ENCODE measurements around the gene KNDC1.

KNDC1 gene

DNA sequence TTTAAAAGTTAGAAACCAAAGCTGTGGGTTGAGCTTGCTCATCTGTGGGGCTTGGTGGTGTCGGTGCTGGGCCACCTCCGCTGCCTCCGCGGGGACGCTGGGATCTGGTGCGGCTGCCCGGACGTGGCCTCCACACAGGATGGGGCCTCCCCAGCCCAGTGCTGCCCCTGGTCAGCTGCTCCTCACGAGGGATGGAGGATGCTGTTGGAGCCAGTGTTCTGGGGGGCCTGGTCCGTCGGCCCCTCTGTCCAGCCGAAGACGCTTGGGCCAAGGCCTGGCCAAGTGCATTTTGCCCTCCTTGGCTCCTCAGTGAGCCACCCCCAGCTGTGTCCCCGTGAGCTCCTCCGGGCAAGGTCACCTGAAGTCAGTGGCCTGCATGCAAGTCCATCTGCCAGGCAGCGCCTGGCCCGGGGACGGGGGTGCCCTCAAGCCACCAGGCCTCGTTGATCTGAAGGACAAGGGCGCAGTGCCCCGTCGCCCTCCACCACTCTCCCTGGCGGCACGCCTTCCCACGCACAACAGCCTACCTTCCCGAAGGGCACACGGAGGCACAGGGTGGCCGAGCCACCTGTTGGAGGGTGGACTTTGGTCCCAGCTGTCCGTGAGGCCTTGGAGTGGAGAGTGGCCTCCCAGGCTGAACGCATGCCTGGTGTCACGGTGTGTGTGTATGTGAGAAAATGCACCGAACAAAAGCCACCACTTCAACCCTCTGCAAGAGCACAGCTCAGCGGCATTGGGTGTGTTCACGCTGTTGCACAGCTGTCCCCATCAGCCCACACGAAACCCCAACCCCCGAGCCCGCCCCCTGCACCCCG is 27.3 kb downstream of the KNDC1 start:
- no peak overlapping the region for H3K4me3 ChIP-seq (ENCODE audit: low read depth, low read length)
- TF ChIP-seq, protein P1, sequence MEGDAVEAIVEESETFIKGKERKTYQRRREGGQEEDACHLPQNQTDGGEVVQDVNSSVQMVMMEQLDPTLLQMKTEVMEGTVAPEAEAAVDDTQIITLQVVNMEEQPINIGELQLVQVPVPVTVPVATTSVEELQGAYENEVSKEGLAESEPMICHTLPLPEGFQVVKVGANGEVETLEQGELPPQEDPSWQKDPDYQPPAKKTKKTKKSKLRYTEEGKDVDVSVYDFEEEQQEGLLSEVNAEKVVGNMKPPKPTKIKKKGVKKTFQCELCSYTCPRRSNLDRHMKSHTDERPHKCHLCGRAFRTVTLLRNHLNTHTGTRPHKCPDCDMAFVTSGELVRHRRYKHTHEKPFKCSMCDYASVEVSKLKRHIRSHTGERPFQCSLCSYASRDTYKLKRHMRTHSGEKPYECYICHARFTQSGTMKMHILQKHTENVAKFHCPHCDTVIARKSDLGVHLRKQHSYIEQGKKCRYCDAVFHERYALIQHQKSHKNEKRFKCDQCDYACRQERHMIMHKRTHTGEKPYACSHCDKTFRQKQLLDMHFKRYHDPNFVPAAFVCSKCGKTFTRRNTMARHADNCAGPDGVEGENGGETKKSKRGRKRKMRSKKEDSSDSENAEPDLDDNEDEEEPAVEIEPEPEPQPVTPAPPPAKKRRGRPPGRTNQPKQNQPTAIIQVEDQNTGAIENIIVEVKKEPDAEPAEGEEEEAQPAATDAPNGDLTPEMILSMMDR (IDR thresholded peaks at IDR 0.05; ENCODE audit: insufficient read depth, low read length, missing control alignments), result no peak
- POLR2A ChIA-PET, result no interaction called here
- no peak for DNase-seq (ENCODE audit: low read depth, low spot score)
- CTCF ChIA-PET, result no interaction called here

DNA sequence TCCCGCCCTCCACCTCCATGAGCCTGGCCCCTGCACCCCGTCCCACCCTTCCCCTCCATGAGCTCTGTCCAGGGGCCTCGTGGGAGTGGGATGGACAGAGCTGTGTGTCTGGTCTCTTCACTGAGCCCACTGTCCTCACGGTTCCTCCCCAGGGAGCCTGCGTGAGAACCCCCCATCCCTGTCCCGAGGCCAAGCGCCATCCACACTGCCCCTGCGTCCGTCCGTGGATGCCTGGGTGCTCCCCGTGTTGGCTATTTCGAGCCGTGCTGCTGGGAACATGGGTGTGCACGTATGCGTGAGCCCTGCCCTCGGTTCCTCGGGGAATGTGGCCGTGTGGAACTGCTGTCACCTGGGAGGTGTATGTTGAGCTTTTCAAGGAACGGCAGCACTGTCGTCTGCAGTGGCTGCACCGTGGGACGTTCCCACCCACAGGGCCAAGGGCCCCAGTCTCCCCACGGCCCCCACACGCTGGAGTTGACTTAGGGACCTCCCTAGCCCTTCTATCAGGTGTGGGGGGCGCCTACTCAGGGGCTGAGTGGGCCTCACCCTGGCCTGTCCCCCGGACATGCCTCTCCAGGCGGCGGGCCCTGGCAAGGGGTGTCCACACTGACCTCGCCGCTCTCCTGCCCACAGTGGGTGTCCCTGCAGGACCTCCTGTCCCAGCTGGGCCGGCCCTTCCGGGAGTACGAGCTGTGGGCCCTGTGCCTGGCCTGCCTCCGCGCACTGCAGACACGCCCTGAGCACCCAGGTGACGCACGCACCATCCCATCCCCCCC is 28.1 kb downstream of the KNDC1 start:
- CTCF ChIA-PET, result no interaction called here

DNA sequence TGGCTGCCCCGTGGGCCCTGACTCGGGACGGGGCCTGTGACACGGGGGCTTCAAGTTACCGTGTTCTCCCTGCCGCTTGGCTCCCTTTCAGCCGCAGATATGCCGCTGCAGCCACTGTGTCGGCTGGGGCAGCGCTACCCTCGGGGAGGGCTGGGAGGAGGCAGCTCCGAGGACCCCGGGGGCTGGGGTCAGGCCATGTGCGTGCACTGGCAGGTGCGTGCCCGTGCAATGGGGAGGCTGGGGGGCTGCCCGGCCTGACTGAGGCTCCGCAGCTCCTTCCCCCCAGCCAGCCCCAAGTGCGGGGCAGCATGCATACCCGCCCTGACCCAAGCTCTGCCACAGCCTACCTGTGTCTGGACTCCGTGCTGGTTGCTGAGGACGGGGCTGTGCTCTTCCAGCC is 29.2 kb downstream of the KNDC1 start:
- no peak overlapping the region for H3K4me3 ChIP-seq (ENCODE audit: low read depth, low read length)
- TF ChIP-seq, protein P1 (IDR thresholded peaks at IDR 0.05; ENCODE audit: insufficient read depth, low read length, missing control alignments), result no peak
- no peak for DNase-seq (ENCODE audit: low read depth, low spot score)
- ChIA-PET POLR2A (no interaction called here), CTCF (no interaction called here)

More for the DNA sequence above, 28.1 kb downstream of the KNDC1 start:
- H3K4me3 ChIP-seq (ENCODE audit: low read depth, low read length), result no peak overlapping the region
- no peak for DNase-seq (ENCODE audit: low read depth, low spot score)
- TF ChIP-seq, protein P1 (IDR thresholded peaks at IDR 0.05; ENCODE audit: insufficient read depth, low read length, missing control alignments), result no peak
- POLR2A ChIA-PET, result no interaction called here

DNA sequence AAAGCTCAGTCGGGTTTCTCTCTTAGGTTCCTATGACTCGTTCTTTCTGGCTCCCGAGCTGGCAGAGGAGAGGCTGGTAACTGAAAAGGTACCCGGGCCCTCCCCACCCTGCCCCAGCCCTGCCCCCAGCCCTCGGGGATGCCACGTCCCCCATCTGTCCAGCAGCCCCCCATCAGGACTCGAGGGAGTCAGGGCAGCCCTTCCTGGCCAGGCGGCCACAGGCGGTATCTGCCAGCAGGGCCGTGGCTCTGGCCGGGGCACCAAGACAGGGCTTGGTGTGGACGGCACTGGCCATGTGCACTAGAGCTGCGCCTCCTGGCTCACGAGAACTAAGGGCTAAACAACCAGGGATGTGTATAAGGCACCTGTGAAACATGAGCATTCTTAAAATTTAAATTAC is 29.7 kb downstream of the KNDC1 start:
- H3K4me3 ChIP-seq (ENCODE audit: low read depth, low read length), result no peak overlapping the region
- TF ChIP-seq, protein P1 (IDR thresholded peaks at IDR 0.05; ENCODE audit: insufficient read depth, low read length, missing control alignments), result no peak
- DNase-seq (ENCODE audit: low read depth, low spot score), result no peak
- ChIA-PET CTCF (no interaction called here), POLR2A (no interaction called here)

DNA sequence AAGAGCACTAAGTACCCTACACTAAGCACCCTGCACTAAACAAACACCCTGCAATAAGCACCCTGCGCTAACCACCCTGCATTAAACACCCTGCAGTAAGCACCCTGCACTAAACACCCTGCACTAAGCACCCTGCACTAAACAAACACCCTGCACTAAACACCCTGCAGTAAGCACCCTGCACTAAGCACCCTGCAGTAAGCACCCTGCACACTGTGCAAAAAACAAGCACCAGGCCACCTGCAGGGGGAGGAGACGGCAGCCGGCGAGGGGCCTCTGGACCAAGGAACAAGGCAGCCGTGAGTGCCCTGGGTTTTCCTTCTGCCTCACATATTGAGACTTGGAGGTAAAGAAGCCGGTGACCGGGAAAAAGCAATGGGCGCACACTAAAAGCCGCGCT is 30.2 kb downstream of the KNDC1 start:
- ChIA-PET CTCF (no interaction called here), POLR2A (no interaction called here)
- no peak overlapping the region for H3K4me3 ChIP-seq (ENCODE audit: low read depth, low read length)
- TF ChIP-seq, protein P1 (IDR thresholded peaks at IDR 0.05; ENCODE audit: insufficient read depth, low read length, missing control alignments), result no peak
- no peak for DNase-seq (ENCODE audit: low read depth, low spot score)

DNA sequence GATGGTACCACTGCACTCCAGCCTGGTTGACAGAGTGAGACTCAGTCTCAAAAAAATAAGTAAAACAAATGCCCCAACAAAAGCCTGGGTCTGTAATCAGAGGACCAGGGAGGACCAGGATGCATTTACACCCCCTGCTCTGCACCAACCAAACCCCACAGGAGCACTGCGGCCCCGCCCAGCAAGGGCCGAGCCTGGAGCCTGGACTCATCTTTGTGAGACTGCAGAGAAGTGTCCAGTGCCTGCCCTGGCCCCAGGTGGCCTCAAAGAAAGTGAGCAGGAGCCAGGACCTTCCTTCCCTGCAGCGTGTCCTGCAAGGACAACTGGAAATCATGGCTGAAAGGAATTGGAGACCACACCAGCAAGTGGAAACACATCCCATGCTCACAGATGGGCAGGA is 31.6 kb downstream of the KNDC1 start:
- no peak for DNase-seq (ENCODE audit: low read depth, low spot score)
- POLR2A ChIA-PET, result no interaction called here
- TF ChIP-seq, protein P1 (IDR thresholded peaks at IDR 0.05; ENCODE audit: insufficient read depth, low read length, missing control alignments), result no peak
- CTCF ChIA-PET, result no interaction called here
- no peak overlapping the region for H3K4me3 ChIP-seq (ENCODE audit: low read depth, low read length)
